Activated CD4-positive, alpha-beta T cell treated with anti-CD3 and anti-CD28 coated beads, Interleukin-2, amount 50 U/mL, for 1 hour (primary cell): ENCODE data around the gene VWA1.

Experiments used
- DNase-seq: peaks from one replicate; pipeline ENCODE4 v3.0.0-alpha.2; 2020

VWA1 gene

GRCh38 chr1:1489231-1489630 is 53.7 kb downstream of the VWA1 start:
- DNase-seq: no peak

DNA sequence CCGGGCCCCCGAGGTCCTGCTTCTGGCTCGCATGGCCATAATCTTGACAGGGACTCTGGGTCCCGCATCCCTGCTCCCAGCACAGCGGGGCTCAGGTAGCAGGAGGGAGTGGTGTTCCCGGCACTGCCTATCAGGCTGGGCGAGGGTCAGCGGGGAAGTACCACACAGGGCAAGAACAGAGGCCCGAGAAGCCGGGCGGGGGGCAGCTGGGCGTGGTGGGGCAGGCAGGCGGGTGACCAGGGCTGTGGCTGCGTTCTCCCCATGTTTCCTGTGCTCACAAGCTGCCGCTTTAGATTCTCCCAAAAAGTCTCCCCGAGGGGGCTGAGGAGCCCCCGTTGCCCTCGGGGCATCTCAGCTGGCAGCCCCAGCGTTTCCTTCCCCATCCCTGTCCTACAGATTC is 54.4 kb downstream of the VWA1 start:
- no peak for DNase-seq

DNA sequence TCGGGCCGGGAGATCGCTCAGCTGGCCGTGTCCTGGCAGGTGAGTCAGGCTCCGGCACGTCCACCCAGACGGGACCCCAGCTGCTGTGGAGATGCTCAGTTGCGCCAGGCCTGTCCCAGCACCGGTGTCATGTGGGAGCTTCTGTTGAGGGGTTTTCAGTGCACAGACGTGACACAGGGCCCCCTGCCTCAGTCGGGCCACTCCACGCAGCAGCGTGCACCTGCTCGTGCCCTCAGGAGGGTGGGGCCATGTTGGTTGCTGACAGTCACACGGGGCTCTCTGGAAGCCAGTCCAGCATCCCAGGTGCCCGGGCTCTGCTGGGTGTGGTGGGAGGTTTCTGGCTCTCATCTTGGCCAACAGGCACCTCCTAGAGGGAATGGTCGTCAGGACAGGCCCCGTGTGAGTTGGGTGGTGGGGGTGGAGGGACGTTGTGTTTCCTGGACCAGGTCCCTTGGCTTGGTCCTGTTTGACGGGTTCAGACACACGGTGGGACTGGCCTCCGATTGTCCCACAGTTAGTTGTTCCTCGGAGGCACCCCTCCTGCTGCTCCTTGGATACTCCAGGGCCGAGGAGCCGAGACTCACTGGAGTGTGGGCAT is 55.2 kb downstream of the VWA1 start:
- no peak for DNase-seq

GRCh38 chr1:1491601-1492000 is 56.1 kb downstream of the VWA1 start:
- no peak for DNase-seq
